Measurements from ENCODE around the gene KRTAP12-1. TPM values are rescaled to one million over a fixed set of nuclear protein-coding genes. Genes with fewer than 3 reads are reported as not detected.
A peak's percentile ranks its signal among the peaks of the same experiment; 100 is the strongest.

The KRTAP12-1 gene, protein sequence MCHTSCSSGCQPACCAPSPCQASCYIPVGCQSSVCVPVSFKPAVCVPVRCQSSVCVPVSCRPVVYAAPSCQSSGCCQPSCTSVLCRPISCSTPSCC
- not detected for total RNA-seq

DNA sequence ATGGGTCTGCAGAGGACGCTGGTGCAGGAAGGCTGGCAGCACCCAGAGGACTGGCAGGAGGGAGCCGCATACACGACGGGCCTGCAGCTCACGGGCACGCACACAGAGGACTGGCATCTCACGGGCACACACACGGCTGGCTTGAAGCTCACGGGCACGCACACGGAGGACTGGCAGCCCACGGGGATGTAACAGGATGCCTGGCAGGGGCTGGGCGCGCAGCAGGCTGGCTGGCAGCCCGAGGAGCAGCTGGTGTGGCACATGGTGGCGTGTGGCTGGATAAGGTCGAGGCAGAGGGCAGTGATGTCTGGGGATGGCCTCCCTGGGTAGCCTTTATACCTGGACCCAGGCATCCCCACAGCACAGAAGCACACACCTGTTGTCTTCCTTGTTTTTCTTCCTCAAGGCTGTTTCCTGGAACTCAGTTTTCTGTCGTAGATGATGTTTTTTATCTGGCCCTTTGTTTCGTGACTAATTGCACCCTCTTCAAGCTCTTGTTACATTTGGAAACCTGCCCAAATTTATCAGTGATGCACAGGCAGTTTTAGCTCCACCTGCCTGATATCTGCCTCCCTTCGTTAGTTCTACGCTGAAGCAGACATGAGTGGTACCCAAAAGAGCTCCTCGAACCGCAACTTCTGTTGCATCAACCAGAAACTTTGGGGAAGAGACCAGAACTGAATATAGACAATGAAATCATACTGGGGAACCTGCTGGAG is at the start of gene KRTAP12-1:
Gene KRTAP12-1 (minus strand): TSS at position 303 of the 719 bp plus-strand sequence. CDS start 40 bp downstream, at position 263.
- Mint-ChIP-seq H3K27me3 (peaks cover 9% of the 10 kb centered on the region), H3K4me3 (no peak within 1 kb of the TSS), H3K27ac (no peak within 1 kb of the TSS), H3K36me3 (no peaks in the 10 kb centered on the region), H3K4me1 (ENCODE audit: low read depth) (peaks cover 6% of the 10 kb centered on the region), H3K9me3 (no peaks in the 10 kb centered on the region)
- no peak for DNase-seq
- ChIA-PET CTCF (interaction anchor here (1.7 kb wide), 1 partner anchor 111 kb away, joined by 4 read pairs; no protein-coding TSS in a partner anchor), POLR2A (no interaction called here)
- intact Hi-C loops (cut with micrococcal nuclease) = no loop called here

DNA sequence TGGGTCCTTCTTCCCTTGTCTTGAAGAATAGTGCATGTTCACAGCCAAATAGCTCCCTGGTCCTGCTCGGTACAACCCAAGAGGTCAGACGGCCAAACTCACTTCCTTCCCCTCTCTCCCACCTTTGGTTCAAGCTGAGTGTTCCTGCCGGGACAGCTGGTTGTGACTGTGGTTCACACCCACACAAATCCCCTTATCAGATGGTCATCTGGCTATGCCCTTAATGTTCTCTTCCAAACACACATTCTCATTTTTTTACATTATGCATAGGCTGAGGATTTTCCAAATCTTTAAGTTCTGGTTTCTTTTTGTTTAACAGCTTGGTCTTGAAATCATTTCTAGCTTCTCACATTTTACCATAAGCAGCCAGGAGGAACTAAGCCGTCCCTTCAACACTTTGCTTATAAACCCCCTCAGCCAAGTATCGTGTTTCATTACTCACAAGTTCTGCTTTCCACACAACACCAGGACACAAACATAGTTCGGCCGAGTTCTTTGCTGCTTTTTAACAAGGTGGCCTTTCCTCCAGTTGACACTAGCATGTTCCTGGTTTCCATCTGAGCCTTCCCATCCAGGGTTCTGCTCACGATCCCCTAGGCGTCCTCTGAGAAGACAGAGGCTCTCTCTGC is 49.1 kb upstream of the KRTAP12-1 start:
- CTCF ChIA-PET = interaction anchor here (0.9 to 1.3 kb wide), 2 partner anchors 12 to 144 kb away, joined by 3 read pairs; no protein-coding TSS in a partner anchor

DNA sequence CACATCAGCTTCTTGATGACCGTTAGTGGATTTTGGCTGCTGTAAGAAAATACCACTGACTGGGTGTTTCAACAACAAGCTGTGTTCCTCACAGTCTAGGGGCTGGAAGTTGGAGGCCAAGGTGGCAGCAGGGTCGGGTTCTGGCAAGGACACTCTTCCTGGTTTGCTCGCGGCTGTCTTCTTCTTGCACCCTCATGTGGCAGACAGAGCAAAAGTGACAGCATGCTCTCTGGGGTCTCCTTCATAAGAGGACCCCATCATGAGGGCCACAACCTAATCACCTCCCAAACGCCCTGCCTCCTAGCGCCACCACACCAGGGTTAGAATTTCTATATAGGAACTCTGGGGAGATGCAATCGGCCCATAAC is 48.0 kb upstream of the KRTAP12-1 start:
- Mint-ChIP-seq H3K4me1 (ENCODE audit: low read depth) (no peaks in the 10 kb centered on the region), H3K27ac (no peak overlapping the region), H3K9me3 (no peaks in the 10 kb centered on the region), H3K36me3 (no peaks in the 10 kb centered on the region), H3K4me3 (no peak overlapping the region), H3K27me3 (peaks cover 14% of the 10 kb centered on the region)
- no peak for DNase-seq
- intact Hi-C loops (cut with micrococcal nuclease) = no loop called here
- ChIA-PET CTCF (no interaction called here), POLR2A (no interaction called here)

More for the DNA sequence above, 49.1 kb upstream of the KRTAP12-1 start:
- intact Hi-C loops (cut with micrococcal nuclease) = no loop called here
- POLR2A ChIA-PET = no interaction called here
- no peak for DNase-seq
- H3K36me3 Mint-ChIP-seq = no peaks in the 10 kb centered on the region
- no peak overlapping the region for H3K27ac Mint-ChIP-seq
- no peak overlapping the region for H3K4me3 Mint-ChIP-seq
- no peaks in the 10 kb centered on the region for H3K4me1 Mint-ChIP-seq (ENCODE audit: low read depth)
- peaks cover 11% of the 10 kb centered on the region for H3K27me3 Mint-ChIP-seq
- no peaks in the 10 kb centered on the region for H3K9me3 Mint-ChIP-seq

DNA sequence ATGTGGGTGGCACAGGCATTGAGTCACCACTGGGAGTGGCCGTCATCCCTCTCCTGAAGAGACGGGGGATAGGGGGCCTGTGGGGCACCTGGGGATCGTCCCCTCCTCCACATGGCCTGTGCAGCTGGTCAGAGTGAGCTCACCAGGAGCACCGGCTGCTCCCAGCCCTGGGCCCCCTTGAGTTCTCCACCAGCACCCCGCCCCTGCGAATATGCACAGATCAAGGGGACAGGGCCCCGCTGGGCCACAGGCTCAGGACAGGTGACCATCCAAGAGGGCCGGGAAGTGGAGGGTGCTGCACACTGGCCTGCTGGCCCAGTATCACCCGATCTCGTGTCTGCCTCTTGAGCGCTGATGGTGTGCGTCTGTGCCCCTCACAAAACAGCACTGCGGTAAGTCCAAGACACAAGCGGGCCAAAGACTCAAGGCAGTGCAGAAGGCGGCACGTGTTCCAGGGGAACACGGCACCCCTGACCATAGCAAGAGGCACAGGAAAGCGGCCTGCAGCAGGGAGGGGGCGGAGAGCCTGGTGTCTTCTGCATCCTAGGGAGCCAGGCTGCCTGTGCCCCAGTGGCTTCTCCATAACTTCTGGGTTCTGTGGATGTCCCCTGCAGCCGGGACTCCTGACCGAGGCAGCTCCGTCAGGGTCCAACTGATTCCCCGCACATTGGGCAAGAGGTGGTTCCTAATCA is 47.5 kb upstream of the KRTAP12-1 start:
- ChIA-PET CTCF (no interaction called here), POLR2A (no interaction called here)
- peaks cover 14% of the 10 kb centered on the region for H3K27me3 Mint-ChIP-seq
- no peaks in the 10 kb centered on the region for H3K9me3 Mint-ChIP-seq
- no peak overlapping the region for H3K4me3 Mint-ChIP-seq
- intact Hi-C loops (cut with micrococcal nuclease) = no loop called here
- no peaks in the 10 kb centered on the region for H3K36me3 Mint-ChIP-seq
- no peaks in the 10 kb centered on the region for H3K4me1 Mint-ChIP-seq (ENCODE audit: low read depth)
- H3K27ac Mint-ChIP-seq = no peak overlapping the region
- DNase-seq = no peak

DNA sequence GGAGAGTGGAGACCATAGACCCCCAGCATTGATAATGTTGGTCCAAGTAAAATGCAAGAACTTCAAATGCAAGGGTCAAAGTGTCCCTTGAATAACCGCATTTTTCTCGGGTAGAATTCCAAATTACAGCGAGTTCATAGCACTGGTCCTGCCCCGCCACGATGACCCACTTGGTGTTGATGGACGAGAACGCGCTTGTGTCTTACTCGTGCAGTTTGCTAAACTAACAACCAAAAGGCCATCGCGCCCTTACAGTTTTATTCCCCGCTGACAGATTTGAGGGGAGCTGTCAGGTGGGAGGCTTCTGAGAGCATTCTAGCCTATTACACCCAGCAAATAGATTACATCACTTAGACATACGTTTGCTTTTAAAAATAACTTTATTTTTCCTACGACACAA is 46.8 kb upstream of the KRTAP12-1 start:
- Mint-ChIP-seq H3K36me3 (no peaks in the 10 kb centered on the region), H3K27me3 (peaks cover 16% of the 10 kb centered on the region), H3K27ac (no peak overlapping the region), H3K9me3 (no peaks in the 10 kb centered on the region), H3K4me1 (ENCODE audit: low read depth) (peaks cover 4% of the 10 kb centered on the region), H3K4me3 (no peak overlapping the region)
- no peak for DNase-seq
- ChIA-PET CTCF (no interaction called here), POLR2A (no interaction called here)
- intact Hi-C loops (cut with micrococcal nuclease) = no loop called here

DNA sequence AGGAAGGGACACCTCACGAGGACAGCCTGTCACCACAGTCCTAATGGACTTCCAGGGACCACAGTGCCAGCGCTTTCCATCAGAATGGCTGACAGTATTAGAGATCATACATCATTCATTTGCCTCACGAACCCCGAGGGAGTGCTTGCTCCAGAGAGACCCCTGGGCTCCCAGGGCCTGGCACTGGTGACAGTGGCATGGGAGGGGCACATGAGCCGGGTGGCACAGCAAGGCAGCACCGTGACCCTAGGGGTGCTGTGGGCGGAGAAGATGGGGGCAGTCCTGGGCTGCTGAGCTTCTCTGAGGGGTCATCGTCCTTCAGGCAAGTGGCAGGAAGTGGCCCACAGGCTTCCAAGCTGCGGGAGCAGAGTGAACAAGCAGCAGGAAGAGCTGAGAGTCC is 45.8 kb upstream of the KRTAP12-1 start:
- ChIA-PET POLR2A (no interaction called here), CTCF (no interaction called here)
- DNase-seq = no peak
- intact Hi-C loops (cut with micrococcal nuclease) = no loop called here
- Mint-ChIP-seq H3K27me3 (peaks cover 22% of the 10 kb centered on the region), H3K4me1 (ENCODE audit: low read depth) (peaks cover 10% of the 10 kb centered on the region), H3K36me3 (no peaks in the 10 kb centered on the region), H3K4me3 (no peak overlapping the region), H3K9me3 (no peaks in the 10 kb centered on the region), H3K27ac (no peak overlapping the region)

DNA sequence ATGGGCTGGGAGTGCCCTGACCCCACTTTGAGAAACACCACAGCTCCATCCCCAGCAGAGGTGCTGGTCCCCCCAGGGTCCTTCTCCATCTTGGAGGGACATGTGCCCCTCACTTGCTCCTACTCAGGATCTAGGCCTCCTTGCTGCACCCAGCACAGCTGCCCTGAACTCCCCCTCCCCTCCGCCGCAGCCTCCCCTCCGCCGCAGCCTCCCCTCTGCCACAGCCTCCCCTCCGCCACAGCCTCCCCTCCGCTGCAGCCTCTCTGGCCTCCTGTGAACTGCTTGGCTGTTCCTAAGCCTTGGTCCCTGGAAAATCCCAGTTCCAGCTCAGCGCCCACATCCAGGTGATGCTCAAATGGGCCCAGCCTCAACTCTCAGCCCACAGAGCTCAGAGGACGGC is 45.4 kb upstream of the KRTAP12-1 start:
- H3K9me3 Mint-ChIP-seq = no peaks in the 10 kb centered on the region
- intact Hi-C loops (cut with micrococcal nuclease) = no loop called here
- no peak for DNase-seq
- ChIA-PET CTCF (no interaction called here), POLR2A (no interaction called here)
- no peaks in the 10 kb centered on the region for H3K36me3 Mint-ChIP-seq
- peaks cover 10% of the 10 kb centered on the region for H3K4me1 Mint-ChIP-seq (ENCODE audit: low read depth)
- H3K4me3 Mint-ChIP-seq = no peak overlapping the region
- peaks cover 26% of the 10 kb centered on the region for H3K27me3 Mint-ChIP-seq
- no peak overlapping the region for H3K27ac Mint-ChIP-seq

DNA sequence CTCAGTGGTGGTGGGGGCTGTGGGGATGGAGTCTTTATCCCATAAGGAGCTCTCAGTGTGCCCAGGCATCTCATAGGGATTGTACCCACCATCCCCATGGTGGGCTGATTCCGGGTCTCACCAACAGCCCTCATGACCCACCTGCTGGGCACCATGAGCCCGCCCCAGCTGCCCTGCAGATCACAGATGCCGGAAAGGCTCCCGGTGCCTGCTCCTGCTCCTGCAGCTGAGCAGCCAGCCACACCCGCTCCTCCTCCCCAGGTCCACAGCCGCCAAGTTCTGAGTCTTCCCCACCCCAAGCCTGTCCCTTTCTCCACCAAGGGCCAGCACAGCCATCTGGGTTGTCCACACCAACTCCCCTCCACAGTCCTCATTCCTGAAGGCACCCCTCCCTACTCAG is 44.9 kb upstream of the KRTAP12-1 start:
- DNase-seq = no peak
- ChIA-PET POLR2A (no interaction called here), CTCF (interaction anchor here (1.1 kb wide), 1 partner anchor 238 kb away, joined by 3 read pairs; no protein-coding TSS in a partner anchor)
- Mint-ChIP-seq H3K27me3 (peaks cover 26% of the 10 kb centered on the region), H3K4me3 (no peak overlapping the region), H3K36me3 (no peaks in the 10 kb centered on the region), H3K4me1 (ENCODE audit: low read depth) (peaks cover 10% of the 10 kb centered on the region), H3K27ac (no peak overlapping the region), H3K9me3 (no peaks in the 10 kb centered on the region)
- intact Hi-C loops (cut with micrococcal nuclease) = no loop called here

DNA sequence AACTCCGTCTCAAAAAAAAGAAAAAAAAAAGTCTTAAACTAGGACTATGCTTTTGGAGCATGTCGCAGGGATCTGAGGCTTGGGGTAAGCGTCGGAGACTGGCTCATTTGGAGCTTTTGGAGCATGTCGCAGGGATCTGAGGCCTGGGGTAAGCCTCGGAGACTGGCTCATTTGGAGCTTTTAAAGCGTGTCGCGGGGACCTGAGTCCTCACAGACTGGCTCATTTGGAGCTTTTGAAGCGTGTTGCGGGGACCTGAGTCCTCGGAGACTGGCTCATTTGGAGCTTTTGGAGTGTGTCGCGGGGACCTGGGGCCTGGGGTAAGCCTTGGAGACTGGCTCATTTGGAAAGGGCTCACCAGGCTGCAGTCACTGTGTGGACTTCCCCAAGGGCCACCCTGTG is 43.0 kb upstream of the KRTAP12-1 start:
- no peak overlapping the region for H3K27ac Mint-ChIP-seq
- DNase-seq = no peak
- no peaks in the 10 kb centered on the region for H3K9me3 Mint-ChIP-seq
- H3K36me3 Mint-ChIP-seq = no peaks in the 10 kb centered on the region
- no peak overlapping the region for H3K4me3 Mint-ChIP-seq
- POLR2A ChIA-PET = no interaction called here
- peaks cover 10% of the 10 kb centered on the region for H3K4me1 Mint-ChIP-seq (ENCODE audit: low read depth)
- H3K27me3 Mint-ChIP-seq = peaks cover 26% of the 10 kb centered on the region
- CTCF ChIA-PET = no interaction called here
- intact Hi-C loops (cut with micrococcal nuclease) = no loop called here

DNA sequence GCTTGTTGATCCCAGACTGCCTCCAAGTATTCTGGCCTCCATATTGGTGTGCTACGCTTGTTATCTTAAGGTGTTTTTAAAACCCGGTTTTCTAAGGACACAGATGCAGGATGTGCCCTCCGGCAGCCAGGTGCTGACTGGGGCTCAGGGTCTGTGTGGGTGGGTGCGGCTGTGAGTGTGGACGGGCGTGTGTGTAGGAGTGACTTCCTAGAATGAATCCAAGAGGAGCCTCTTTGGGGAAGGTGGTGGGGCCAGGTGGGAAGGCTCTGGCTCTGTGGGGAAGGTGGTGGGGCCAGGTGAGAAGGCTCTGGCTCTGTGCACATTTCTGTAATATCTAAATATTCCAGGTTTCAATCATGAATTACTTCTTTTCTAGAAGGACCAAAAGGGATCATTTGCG is 42.2 kb upstream of the KRTAP12-1 start:
- no peaks in the 10 kb centered on the region for H3K9me3 Mint-ChIP-seq

DNA sequence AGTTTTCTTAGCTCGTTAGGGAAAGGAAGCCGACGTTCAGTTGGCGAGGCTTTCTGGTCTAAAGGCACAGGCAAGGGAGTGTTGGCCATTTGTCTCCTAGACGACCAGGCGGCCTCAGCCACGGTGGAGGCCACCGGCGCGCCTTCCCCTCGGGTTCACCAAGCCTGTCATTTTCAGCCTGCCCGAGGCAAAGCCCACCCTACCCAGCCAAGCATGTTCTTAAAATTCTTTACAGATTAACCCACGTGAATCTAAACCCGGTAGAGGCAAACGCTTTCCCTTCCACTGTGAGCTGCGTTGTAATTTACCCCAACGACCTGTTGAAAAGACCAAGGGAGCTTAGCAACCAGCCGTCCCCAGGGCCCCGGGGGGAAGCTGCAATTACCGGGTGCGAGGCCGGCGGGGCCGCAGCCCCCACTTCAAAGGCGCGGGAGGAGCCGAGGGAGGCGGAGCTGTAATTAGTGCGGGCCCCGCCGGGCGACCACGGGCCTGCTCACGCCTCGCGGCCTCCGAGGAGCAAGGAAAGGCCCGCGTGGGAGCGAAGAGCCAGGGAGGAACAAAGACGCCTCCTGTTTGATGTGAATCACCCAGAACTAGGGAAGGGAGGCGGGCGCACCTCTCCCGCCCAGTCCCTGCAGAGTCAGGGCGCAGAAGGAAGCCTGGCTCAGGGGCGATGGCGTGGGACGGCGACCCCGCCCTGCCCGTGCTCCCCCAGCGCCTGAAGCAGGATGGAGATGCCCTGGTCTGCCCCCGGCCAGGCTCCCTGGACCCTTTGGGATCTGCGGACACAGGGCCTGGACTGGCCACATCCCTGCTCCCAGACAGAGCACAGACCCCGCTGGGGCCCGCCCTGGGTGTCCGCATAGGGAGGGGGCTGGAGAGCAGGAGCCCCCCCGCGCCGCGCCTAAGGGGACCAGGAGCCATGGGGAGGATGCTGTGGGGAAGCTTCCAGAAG is 41.5 kb upstream of the KRTAP12-1 start:
- peaks cover 26% of the 10 kb centered on the region for H3K27me3 Mint-ChIP-seq
- H3K27ac Mint-ChIP-seq = no peak overlapping the region
- intact Hi-C loops (cut with micrococcal nuclease) = no loop called here
- H3K4me3 Mint-ChIP-seq = peak overlapping the region; percentile 23
- peaks cover 10% of the 10 kb centered on the region for H3K4me1 Mint-ChIP-seq (ENCODE audit: low read depth)
- CTCF ChIA-PET = interaction anchor here (1.3 kb wide), 1 partner anchor 213 kb away, joined by 3 read pairs; no protein-coding TSS in a partner anchor
- DNase-seq = no peak
- H3K9me3 Mint-ChIP-seq = no peaks in the 10 kb centered on the region
- no peaks in the 10 kb centered on the region for H3K36me3 Mint-ChIP-seq
- POLR2A ChIA-PET = interaction anchor here (1.3 kb wide), 1 partner anchor 14 kb away, joined by 4 read pairs; no protein-coding TSS in a partner anchor

More for the DNA sequence above, 42.2 kb upstream of the KRTAP12-1 start:
- Mint-ChIP-seq H3K4me3 (no peak overlapping the region), H3K27ac (no peak overlapping the region), H3K27me3 (peaks cover 26% of the 10 kb centered on the region), H3K4me1 (ENCODE audit: low read depth) (peaks cover 10% of the 10 kb centered on the region), H3K36me3 (no peaks in the 10 kb centered on the region)
- intact Hi-C loops (cut with micrococcal nuclease) = no loop called here
- CTCF ChIA-PET = no interaction called here
- POLR2A ChIA-PET = no interaction called here
- no peak for DNase-seq
